ENCODE results near the gene ZSWIM3.

- TF ChIP-seq CTCF (IDR thresholded peaks at IDR 0.05) (no peak), POLR2A (IDR thresholded peaks at IDR 0.05) (no peak)
Observed at GRCh38 chr20:45904583-45905504, 47.4 kb downstream of the ZSWIM3 start.

All from thyroid gland (tissue), 4 donors.